ENCODE data around the gene EHD2.
"Not testable (repeated sequence)": the region's sequence is repeated elsewhere in the genome, so short reads cannot be mapped to it uniquely, and the experiment has no call there.

Gene EHD2

DNA sequence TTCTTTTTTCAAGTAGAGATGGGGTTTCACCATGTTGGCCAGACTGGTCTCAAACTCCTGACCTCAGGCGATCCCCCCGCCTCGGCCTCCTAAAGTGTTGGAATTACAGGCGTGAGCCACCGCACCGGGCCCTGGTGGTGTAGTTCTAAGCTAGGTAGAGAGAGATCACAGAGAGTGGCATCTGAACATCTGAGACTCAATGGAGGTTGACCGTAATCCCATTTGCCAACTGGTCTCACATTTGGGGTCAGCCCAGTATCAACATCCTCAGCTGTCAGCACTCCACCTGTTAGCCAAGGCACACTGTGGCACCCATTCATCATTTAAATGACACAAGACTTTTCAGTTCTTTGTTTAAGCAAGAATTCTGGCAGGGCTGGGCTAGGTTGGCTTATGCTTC is 73.3 kb downstream of the EHD2 start:
- DNase-seq (ENCODE audit: low read depth) = no peak
- H3K4me3 ChIP-seq (ENCODE audit: low read depth, low read length) = no peak overlapping the region

DNA sequence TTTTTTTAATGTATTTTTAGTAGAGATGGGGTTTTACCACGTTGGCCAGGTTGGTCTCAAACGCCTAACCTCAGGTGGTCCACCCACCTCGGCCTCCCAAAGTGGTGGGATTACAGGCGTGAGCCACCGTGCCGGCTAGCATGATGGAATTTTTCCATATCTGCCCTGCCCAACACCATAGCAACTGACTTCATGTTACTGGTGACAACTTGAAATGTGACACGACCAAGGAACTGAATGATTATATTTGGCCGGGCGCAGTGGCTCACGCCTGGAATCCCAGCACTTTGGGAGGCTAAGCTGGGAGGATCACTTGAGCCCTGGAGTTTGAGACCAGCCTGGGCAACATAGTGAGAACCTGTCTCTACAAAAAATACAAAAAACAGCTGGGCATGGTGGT is 74.1 kb downstream of the EHD2 start:
- H3K4me3 ChIP-seq (ENCODE audit: low read depth, low read length); DNase-seq (ENCODE audit: low read depth): not testable (repeated sequence)

DNA sequence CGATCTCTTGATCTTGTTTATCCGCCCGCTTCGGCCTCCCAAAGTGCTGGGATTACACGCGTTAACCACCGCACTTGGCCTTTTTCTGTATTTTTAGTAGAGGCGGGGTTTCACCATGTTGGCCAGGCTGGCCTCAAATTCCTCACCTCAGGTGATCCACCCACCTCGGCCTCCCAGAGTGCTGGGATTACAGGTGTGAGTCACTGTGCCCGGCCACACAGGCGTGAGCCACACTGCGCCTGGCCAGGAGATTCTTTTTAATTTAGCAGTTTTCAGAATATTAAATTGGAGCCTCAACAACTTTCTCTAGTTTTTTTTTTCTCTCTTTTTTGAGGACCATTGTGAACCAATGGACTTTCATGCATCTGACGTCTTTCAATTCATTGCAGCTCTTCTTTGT is 76.6 kb downstream of the EHD2 start:
- not testable (repeated sequence) for H3K4me3 ChIP-seq (ENCODE audit: low read depth, low read length); DNase-seq (ENCODE audit: low read depth)

DNA sequence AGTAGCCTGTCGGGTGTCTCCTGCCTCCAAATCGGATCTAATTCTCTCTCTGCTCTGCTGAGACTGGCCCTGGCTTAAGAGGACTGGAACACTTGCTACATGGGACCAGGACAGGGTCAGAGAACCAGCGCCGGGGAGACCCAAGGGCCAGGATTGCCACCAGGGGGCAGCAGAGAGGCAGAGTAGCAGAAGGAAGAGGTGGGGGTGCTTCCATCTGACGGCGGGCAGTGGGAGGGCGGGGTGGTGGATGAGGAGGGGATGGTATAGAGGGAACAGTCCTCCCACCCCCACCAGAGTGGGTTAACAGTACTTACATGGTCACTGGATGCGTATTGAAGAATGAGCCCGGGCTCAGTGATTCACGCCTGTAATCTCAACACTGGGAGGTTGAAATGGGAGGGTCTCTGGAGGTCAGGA is 77.2 kb downstream of the EHD2 start:
- H3K4me3 ChIP-seq (ENCODE audit: low read depth, low read length) = no peak overlapping the region
- no peak for DNase-seq (ENCODE audit: low read depth)

DNA sequence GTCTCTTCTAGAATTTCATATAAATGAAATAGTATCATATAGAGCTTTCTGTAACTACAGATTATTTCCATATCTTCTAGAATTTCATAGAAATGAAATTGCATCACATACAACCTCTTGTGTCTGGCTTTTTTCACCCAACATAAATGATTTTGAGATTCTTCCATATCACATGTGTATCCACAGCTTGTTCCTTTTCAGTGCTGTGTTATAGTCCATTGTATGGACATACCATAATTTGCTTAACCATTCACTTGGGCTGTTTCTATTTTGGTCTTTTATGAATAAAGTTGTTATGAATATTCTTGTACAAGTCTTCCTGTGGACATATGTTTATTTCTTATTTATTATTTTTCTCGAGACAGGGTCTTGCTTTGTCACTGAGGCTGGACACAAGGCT is 79.4 kb downstream of the EHD2 start:
- no peak overlapping the region for H3K4me3 ChIP-seq (ENCODE audit: low read depth, low read length)
- DNase-seq (ENCODE audit: low read depth) = no peak

Data from skeletal muscle cell (primary cell).